Activated T-cell treated with anti-CD3 and anti-CD28 coated beads, Interleukin-2, amount 50 U/mL, for 72 hours (primary cell): ENCODE results near the gene RETREG2. TPM values are rescaled to one million over a fixed set of nuclear protein-coding genes. Genes with fewer than 3 reads are reported as not detected.

Experiments used
- ATAC-seq, 2 donors: fragments of 150-1000 bp; cut with Tn5 transposase; replicated peaks in 1 of 2; 2 replicates each; pipeline ENCODE4 v1.10.0; 2021; ENCODE audit warnings: moderate library complexity in 2 of 2, mild to moderate bottlenecking in 1 of 2
- DNase-seq, 2 donors: peaks; one replicate each; pipeline ENCODE4 v3.0.0; 2021 to 2022; ENCODE audit warnings: mixed read lengths in 1 of 2
- H3K27ac Mint-ChIP-seq: one replicate; pipeline ENCODE4 v1.8.0; 2022; ENCODE audit warnings: mild to moderate bottlenecking, moderate library complexity, mixed read lengths
- H3K27me3 Mint-ChIP-seq: one replicate; pipeline ENCODE4 v1.8.0; 2022; ENCODE audit warnings: low read depth, mixed read lengths
- H3K36me3 Mint-ChIP-seq, 2 donors: one replicate each; pipeline ENCODE4 v1.8.0; 2022; ENCODE audit warnings: mixed read lengths in 2 of 2, mild to moderate bottlenecking in 1 of 2; ENCODE audit not compliant: insufficient read depth in 2 of 2
- H3K4me1 Mint-ChIP-seq: one replicate; pipeline ENCODE4 v1.8.0; 2022; ENCODE audit warnings: low read depth, mixed read lengths
- H3K4me3 Mint-ChIP-seq, 2 donors: one replicate each; pipeline ENCODE4 v1.8.0; 2022; ENCODE audit warnings: mild to moderate bottlenecking in 2 of 2, mixed read lengths in 2 of 2, moderate library complexity in 2 of 2
- H3K9me3 Mint-ChIP-seq, 2 donors: one replicate each; pipeline ENCODE4 v1.8.0; 2022; ENCODE audit warnings: mixed read lengths in 2 of 2
- total RNA-seq, 2 donors: library from RNA; stranded (reverse); gene quantifications; one replicate each; pipeline ENCODE4 v1.2.3, GENCODE V29; 2022

The RETREG2 gene
- total RNA-seq, 2 donors from 2014 or later: 53.7 to 66.8 TPM

DNA sequence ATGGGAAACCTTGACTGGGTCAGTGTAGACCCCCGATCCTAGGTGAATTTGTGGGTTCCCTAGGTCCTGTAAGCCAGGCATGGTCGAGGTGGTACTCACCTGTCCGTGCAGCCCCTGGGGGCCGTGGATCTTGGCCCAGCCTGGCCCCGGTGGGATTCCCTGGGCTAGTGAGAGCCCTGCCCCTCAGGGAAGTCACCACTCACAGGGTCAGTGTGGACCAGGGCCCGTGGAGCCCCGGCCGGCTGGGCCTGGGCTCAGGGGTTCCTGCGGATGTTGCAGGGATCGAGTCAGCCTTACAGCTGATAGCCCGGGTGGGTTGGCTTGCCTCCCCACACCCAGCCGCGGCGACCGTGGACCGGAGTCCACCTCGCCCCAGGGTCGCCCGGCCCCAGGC is 50.8 kb downstream of the RETREG2 start:
- DNase-seq (no peak), ATAC-seq (peak in 1 of 2 donors; percentile 21)
- Mint-ChIP-seq H3K9me3 (no peaks in the 10 kb centered on the region), H3K4me1 (peaks cover 47% of the 10 kb centered on the region), H3K27ac (peak overlapping the region; percentile 63), H3K36me3 (peaks cover 11 to 27% of the 10 kb centered on the region in 2 donors), H3K27me3 (no peaks in the 10 kb centered on the region), H3K4me3 (peak overlapping the region; percentile 83 to 89)

DNA sequence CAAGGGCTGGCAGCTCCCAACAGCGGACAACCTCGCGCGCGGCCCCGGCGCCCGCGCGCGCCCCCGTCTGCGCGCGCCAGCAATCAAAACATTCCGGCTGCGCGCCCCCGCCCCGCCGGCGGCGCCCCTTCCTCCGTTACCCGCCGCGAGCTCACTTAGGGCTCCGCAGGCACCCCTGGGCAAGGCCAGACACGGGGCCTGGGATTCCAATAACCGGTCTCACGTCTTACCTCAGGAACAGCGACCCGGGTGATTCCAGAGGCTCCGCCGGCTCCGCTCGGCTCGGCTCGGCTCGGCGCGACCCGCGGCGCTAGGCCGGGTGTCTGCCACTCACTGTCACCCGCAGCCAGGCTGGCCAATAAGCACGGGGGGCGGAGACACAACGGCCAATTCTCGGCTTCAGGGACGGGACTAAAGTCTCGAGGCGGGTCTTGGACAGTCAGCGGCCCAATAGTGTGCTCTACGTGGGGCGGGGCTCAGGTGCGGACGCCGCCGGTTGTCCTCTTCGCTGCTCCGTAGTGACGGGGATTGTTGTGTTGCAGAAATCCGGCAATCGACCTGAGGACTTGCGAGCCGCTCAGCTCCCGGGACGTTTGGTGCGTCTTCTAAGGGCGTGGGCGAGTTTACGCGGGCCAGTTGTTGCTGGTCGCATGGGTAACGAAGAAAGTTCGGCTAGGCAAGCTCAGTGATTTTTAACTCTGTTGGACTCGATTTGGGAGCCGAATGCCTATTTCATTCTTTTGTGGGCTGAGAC is 51.4 kb downstream of the RETREG2 start, which contains the start of the genes ANKZF1 and ATG9A:
Gene ANKZF1 (plus strand): TSS at position 502 of the 754 bp plus-strand sequence. CDS start 452 bp downstream, outside the sequence.
Gene ATG9A (minus strand): TSS at position 332 of the 754 bp plus-strand sequence. CDS start 1,612 bp downstream, outside the sequence.
- H3K27me3 Mint-ChIP-seq: no peaks in the 10 kb centered on the region
- peak within 1 kb of the TSS; percentile 98 for H3K27ac Mint-ChIP-seq
- peaks cover 47% of the 10 kb centered on the region for H3K4me1 Mint-ChIP-seq
- H3K36me3 Mint-ChIP-seq: peaks cover 14 to 32% of the 10 kb centered on the region in 2 donors
- peak within 1 kb of the TSS; percentile 93 to 99 for H3K4me3 Mint-ChIP-seq
- DNase-seq (peak; percentile 98 to 99), ATAC-seq (peak; percentile 96 to 98)
- H3K9me3 Mint-ChIP-seq: no peaks in the 10 kb centered on the region

DNA sequence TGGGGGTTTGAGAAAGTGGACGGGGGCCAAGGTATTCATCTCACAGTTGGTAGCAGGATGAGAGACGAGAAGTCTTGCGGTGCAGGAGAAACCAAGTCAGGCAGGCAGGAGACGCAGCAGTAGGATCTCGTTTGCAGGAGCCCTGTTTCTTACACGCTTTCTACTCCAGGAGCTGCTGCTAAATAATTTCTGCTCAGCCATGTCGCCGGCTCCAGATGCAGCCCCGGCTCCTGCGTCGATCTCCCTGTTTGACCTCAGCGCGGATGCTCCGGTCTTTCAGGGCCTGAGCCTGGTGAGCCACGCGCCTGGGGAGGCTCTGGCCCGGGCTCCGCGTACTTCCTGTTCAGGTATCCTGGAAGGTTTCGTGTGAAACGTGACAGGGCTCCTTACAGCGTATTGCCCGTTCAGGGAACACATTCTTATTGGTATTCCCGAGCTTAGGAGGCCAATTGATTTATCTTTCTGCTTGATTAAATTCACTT is 52.0 kb downstream of the RETREG2 start:
- no peaks in the 10 kb centered on the region for H3K9me3 Mint-ChIP-seq

GRCh38 chr2:219234331-219234730 is 56.3 kb downstream of the RETREG2 start:
- Mint-ChIP-seq H3K27ac (no peak overlapping the region), H3K9me3 (no peaks in the 10 kb centered on the region), H3K4me1 (peaks cover 25% of the 10 kb centered on the region), H3K36me3 (peaks cover 24 to 33% of the 10 kb centered on the region in 2 donors), H3K4me3 (no peak overlapping the region), H3K27me3 (no peaks in the 10 kb centered on the region)
- DNase-seq: no peak
- ATAC-seq: no peak

More for the DNA sequence above, 52.0 kb downstream of the RETREG2 start:
- ATAC-seq: peak; percentile 24 to 42
- DNase-seq: peak; percentile 61 to 68
- Mint-ChIP-seq H3K4me3 (peak overlapping the region; percentile 93 to 99), H3K27me3 (no peaks in the 10 kb centered on the region), H3K36me3 (peaks cover 16 to 30% of the 10 kb centered on the region in 2 donors), H3K27ac (peak overlapping the region; percentile 98), H3K4me1 (peaks cover 47% of the 10 kb centered on the region)

Other genes with a start within 250 kb of the RETREG2 start
- gene CDK5R2, start 218.6 kb upstream of the RETREG2 start, total RNA-seq: not detected
- gene FEV, start 193.1 kb upstream of the RETREG2 start, total RNA-seq: not detected
- gene CRYBA2, start 184.9 kb upstream of the RETREG2 start, total RNA-seq: not detected
- gene CFAP65, start 136.8 kb upstream of the RETREG2 start, total RNA-seq: not detected
- under 1 TPM; 0.12 to 0.14 TPM for gene IHH, start 117.4 kb upstream of the RETREG2 start, total RNA-seq
- gene NHEJ1, start 17.5 kb upstream of the RETREG2 start, total RNA-seq: 10 to 100 TPM; 19.8 to 21.1 TPM
- 1 to 10 TPM; 3.1 to 4.0 TPM for gene SLC23A3, start 8.2 kb upstream of the RETREG2 start, total RNA-seq
- gene CNPPD1, start 1.4 kb upstream of the RETREG2 start, total RNA-seq: 10 to 100 TPM; 53.5 to 54.5 TPM
- gene ZFAND2B, start 28.5 kb downstream of the RETREG2 start, total RNA-seq: 10 to 100 TPM; 45.5 to 47.7 TPM
- gene ABCB6, start 40.7 kb downstream of the RETREG2 start, total RNA-seq: 1 to 10 TPM; 8.5 to 8.8 TPM
- gene ATG9A, start 51.4 kb downstream of the RETREG2 start, total RNA-seq: 10 to 100 TPM; 48.5 to 51.4 TPM
- 100 to 1,000 TPM; 101 to 117 TPM for gene ANKZF1, start 51.5 kb downstream of the RETREG2 start, total RNA-seq
- gene GLB1L, start 67.2 kb downstream of the RETREG2 start, total RNA-seq: 1 to 10 TPM; 2.3 to 3.4 TPM
- 10 to 100 TPM; 36.8 to 46.0 TPM for gene STK16, start 67.2 kb downstream of the RETREG2 start, total RNA-seq
- gene TUBA4B, start 75.0 kb downstream of the RETREG2 start, total RNA-seq: not detected
- 10 to 100 TPM; 82.0 to 99.8 TPM for gene TUBA4A, start 75.6 kb downstream of the RETREG2 start, total RNA-seq
- 10 to 100 TPM; 71.1 to 88.1 TPM for gene DNAJB2, start 101.1 kb downstream of the RETREG2 start, total RNA-seq
- gene PTPRN, start 131.1 kb downstream of the RETREG2 start, total RNA-seq: 1 to 10 TPM; 1.7 to 2.5 TPM
- gene RESP18, start 154.5 kb downstream of the RETREG2 start, total RNA-seq: not detected
- gene DNPEP, start 209.6 kb downstream of the RETREG2 start, total RNA-seq: 10 to 100 TPM; 61.5 to 71.0 TPM
- gene DES, start 240.1 kb downstream of the RETREG2 start, total RNA-seq: under 1 TPM in 1 of 2 donors, not detected in 1; 0.10 TPM